GM19452 (cell line): ENCODE data around the gene SSPN.
A peak's percentile ranks its signal among the peaks of the same experiment; 100 is the strongest.

Source experiments
- ATAC-seq: cut with Tn5 transposase; IDR thresholded peaks from one replicate; pipeline ENCODE4 v1.9.1; 2021; ENCODE audit not compliant: unreplicated experiment

Gene SSPN

DNA sequence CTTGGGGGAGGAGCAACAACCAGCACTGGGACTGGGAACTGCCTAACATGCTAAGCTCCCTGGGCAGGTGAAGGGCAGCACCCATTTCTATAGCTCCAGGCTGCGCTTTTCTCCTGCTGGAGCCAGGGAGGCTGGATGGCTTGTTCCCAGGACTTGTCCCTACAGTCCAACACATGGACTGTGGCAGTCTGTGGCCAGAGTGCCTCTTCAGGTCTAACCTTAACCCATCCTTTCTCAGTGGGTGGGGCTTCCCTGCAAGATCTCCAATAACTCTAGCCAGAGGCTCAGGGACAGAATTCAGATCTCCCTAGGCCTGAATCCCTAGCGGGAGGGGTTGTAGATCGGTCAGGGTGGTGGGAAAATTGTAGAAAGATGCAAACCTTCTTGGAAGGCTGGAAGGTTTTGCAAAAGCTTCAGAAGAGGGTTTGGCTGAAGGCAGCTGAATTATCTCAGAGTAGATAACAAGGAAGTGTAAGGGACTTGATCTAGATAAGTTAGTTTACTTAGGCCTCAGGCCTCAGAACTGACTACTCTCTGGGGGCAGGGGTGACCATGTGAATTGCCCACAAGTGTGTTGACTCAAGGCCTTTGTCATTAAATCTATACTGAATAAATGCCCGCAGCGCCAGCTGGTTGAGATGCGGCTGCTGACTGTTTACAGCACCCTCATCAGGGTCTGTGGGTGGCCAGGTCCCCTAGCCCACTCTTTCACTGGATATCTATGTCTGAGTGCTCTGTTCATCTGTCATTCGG is 60.7 kb downstream of the SSPN start:
- no peak for ATAC-seq

DNA sequence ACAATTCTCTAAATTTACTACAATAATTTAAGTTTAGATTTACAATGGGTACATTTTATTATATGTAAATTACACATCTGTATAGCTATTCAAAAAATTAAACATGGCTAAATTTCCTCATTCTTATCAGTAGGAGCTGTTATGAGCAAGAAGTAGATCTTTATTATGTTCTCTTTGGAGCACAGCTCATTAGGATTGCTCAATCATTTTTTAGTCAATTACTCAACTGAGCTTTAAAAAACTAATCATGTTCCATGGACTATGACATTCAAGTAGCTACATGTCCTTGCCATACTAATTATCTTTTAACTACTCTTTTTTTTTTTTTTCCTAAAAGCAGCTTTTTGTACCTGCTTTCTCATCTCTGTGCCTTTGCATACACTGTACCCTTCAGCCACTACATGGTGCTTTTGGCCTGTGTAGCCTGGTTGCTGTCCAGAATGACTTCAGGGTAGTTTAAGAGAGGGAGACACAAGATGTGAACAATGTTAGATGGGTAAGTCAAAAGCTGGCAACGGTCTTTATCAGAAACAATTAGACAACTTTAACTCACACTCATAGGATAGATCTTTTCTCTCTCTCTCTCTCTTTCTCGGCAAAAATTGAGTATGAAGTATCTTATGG is 69.0 kb downstream of the SSPN start:
- no peak for ATAC-seq

DNA sequence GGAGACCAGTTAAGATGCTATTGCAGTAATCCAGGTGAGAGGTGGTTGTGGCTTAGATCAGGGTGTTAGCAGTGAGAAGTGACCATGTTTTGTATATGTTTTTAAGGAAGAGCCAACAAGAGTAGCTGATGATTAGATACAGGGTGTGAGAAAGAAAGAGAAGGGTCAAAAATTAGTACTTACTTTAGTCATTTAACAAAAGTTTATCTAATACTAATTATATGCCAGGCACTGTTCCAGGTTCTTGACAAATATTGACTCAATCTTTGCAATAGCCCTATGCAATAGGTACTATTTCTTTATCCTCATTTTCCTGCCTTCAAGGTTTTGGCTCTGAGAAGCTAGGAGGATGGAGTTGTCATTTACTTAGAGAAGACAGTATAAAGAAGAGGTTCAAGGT is 70.2 kb downstream of the SSPN start:
- no peak for ATAC-seq

DNA sequence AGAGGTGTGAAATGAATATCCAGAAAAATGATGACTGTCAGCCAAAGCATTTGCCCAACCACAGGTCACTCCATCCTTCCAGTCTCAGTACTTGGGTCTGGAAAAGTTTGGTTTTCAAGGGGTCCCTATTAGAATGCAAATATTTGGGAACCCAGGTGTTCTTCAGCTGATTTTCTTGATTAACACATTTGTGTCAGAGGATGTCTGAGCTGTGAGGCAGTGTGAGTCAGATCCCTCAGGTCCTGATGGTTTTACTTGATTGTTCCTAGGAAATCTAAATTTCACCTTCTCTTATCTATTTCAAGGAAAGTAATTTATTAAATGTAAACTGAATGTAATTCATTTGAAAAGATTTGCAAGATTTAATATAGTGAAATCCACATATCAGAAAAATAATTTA is 71.5 kb downstream of the SSPN start:
- ATAC-seq, result no peak

DNA sequence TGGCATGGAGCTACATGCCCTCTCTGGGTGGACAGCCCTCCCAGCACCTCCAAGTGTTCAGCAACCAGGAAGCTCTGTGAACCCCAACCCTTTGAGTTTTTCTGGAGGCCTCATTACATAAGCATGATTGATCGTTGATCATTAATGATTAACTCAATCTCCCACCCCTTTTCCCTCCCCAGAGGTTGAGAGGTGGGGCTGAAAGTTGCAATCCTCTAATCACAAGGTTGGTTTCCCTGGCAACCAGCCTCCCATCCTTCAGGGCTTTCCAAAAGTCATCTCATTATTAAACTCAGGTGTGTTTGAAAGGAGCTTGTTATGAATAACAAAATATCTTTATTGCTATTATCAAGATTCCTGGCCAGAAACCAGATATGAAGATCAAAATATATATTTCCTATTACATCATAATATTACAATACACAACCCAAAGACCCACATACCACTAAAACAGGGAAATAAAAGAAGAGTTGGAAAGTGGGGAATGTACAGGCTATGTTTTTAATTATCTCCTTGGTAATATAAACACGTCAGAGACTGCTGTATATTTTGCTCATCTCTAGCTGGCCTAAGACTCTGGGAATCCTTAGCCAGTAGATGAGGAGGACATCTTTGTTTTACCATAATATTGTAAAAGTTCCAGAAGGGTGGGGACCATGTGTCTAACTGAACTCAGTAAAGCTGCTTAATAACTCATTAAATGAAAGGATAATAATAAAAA is 73.6 kb downstream of the SSPN start:
- ATAC-seq, result no peak

DNA sequence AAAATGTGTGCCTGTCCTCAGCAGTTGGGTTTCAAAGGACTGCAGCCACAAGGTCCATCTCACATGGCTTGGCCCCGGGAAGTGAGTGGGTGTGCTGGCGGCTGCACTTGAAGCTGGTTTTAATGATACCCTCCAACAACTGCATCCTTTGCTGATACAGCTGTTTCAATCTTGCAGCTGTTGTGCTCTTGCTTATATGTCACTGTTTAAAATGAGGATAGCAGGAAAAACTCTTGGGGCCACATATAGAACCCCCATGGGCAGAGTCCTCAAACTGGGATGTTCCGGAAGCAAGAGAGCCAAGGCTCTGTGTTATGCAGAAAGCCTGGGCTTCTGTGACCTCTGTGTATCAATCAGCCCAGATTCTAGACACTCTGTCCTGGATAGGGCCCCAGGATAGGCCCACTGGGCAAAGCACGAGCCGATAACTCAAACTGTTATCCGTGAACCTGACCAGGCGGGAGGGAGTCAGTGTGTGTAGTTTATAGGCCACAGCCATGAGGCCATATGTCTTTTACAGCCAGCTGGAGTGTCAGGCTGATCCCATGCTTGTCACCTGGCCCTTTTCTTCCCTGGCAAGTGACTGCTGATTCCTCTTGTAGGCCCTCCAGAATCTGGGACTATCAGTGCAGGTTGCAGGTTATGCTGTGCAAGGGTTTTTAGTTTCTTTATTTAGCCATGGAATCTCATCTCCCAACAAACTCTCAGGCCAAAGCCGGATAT is 74.3 kb downstream of the SSPN start:
- ATAC-seq, result no peak

DNA sequence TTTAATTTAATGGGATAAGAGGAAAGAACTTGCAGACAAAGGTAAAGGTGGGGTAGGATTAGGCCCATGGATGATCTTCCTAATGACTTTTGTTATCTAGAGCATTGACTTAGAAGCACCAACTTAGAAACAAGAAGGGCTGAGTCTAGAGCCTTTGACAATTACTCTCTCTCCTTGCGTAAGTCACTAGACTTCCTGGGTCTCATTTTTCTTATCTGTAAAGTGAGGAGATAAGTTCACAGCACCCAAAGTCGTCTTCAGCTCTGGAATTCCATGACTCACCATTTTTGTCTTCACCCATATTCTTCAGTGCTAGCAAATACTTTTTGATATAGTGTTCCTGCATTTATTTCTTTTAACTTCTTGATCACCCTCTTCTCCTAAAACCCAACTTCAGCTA is 75.7 kb downstream of the SSPN start:
- no peak for ATAC-seq

DNA sequence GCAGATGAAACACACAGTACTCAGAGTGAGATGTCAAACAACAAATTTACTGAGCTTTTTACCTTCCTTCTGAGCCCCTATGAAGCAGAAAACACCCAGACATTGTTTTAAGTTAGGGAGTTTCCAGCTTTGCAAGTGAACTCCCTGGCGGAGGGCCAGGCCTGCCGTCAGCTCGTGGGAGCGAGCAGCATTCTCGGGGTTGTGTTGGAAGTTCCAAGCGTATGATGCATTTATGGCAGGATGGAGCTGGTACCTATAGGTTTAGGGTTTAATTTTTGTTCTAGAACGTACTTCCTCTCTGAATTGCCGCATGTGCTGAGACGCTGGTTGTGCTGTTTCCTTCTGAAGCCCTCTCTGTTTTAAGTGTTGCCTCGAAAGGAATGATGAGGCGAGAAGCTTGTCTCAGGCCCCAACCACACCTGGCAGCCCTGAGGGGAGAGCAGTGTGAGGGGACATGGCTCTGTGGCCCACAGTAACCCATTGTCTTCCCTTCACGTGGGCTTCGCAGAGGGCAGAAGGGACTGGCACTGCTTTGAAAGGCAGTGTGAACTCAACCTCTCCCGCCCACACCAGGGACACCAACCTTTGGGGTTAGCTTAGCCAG is 76.6 kb downstream of the SSPN start:
- no peak for ATAC-seq

DNA sequence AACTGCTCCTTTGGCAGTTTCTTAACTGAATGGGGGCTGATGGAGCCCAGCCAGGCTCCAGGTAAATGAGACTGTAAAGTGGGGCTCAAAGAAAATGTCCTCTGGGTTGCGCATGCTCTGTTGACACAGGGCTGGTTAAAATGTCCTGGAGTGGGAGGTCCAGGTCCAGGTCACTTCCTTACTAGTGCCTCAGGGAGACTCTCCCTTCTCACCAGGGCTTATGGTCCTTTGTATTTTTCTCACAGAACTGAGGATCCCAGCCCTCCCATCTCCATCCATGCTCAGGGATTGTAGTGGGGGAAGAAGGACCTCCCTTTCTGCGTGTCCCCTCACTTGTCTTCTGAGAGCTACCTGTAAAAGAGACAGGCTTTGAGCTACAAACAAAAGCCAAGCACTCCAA is 77.5 kb downstream of the SSPN start:
- no peak for ATAC-seq

DNA sequence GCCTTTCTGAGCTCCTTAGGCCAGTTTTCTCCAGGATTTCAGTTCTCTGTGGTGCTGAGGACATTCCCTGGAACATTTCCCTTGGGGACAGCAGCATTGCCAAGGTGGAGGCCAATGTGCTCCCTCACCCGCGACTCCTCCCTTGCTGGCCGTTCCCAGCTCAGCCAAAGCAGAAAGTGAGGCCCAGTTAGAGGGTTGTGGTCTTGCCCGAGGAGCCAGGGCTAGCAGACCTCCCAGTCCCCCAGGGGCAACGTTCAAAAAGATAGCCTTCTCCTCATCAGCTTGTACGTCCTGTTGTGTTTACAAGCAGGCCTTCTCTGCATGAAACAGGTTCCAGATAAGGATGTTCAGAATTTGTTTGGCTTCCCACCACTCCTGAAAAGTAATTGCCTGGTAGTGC is 78.4 kb downstream of the SSPN start:
- ATAC-seq, result no peak

DNA sequence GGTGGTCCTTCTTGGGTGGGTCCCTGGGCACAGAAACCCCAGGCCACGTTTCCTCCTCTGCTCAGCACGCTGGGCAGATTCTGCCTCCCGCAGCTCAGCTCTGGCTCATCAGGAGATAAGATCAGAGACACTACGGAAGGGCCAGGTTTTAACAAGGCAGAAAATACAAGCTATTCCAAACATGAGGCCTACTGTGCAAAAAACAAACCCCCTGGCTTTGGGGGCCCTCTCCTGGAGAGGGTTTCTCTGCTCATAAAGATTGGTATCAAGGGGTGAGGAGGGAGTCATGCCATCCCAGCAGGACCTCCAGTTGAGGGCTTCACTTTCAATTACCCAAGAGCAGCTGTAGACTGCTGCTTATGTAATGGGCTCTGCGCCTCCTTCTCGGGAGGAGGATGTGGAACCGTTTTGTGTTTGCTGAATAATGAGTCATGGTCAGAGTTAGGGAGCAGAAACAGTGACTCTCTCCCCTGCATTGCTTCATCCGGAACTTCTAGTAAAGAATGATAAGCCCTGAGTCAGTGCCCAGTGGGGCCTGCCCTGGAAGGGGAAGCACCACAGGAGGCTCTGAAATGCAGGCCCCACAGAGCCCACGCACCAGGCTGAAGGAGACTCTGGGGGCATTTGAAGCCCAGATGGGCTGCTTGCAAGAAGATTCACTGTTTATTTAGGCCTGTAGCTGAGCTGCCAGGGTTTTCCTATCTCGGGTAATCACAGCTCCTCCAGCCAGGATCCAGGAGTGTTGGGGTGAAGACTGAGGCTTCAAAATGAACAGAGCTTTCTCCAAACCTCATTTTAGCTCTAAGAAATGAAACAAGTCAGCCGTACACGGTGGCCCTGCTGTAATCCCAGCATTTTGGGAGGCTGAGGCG is 79.3 kb downstream of the SSPN start:
- peak; percentile 96 for ATAC-seq

DNA sequence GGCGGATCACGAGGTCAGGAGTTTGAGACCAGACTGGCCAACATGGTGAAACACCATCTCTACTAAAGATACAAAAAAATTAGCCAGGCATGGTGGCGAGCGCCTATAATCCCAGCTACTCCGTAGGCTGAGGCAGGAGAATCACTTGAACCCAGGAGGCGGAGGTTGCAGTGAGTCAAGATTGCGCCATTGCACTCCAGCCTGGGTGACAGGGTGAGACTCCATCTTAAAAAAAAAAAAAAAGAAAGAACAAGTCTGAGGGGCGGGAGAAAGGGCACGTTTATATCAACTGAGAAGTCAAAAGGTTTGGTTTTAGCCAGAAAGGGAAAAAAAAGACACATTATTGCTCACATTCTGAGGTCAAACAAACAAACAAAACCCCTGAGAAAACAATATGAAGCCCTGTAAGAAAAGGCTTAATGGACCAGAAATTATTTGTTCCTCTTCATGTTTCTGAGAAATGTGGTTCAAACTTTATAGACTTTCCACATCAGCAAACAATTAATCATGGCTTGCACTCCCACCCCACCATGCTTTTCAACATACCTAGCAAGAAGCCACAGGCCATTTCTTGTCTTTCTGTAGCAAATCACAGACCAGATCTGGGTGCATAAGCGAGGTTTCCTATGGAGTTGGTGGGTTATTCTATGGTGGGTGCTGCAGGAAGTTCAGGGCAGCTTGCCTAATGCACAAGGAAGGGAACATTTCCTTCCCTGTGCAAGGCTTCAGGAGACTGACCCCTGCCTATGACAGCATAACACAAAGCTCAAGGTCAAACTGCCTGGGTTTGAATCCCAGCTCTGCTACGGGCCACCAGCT is 80.1 kb downstream of the SSPN start:
- ATAC-seq, result no peak

DNA sequence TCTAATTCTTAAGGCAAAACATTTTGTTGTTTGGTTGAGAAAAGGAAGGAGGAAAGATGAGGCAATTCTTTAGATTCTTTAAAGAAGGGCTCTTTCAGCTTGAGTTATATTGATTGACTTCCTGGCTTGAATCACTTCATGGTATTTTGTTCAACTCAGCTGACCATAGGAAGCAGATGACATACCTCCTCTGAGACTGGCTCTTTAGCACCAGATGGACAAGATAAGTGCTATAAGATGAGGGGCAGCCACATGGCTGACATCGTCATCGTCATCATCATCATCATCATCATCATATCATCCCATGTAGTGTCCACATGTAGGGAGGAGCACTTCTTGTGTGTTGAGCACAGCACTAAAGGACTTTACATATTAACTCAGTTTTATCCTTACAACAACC is 81.3 kb downstream of the SSPN start:
- ATAC-seq, result no peak

DNA sequence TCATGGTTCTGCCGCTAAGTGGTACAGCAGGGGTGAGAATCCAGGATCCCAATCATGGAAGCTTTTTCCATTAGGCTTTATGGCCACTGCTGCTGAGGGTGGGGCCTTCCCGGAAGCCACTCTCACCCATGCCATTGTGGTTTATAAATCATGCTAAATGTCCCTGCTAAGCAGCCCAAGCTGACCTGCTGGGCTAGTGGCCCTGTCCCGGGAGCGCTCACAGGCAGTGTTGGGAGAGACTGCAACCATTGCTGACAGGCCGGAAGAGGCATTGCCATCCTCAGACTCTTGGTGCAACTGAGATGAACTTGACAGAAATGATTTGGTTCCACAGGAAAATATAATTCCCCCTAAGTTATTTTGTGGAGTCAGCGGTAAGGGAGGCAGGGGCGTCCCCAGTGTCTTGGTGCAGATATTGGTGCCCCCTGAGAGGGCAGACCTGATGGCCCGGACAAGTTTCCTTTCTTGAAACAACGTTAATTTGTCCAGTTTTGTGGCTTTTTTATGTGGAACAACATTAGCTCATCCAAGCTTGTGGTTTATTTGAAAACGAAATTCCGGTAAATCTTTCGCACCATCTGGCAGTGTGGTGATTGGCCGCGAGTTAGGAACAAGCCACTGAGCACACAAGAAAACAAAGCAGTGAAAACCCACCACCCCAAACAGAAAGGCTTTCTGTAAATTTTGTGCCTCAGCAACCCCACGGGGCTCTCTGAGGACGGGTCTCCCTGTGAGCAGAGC is 82.3 kb downstream of the SSPN start:
- ATAC-seq, result no peak

DNA sequence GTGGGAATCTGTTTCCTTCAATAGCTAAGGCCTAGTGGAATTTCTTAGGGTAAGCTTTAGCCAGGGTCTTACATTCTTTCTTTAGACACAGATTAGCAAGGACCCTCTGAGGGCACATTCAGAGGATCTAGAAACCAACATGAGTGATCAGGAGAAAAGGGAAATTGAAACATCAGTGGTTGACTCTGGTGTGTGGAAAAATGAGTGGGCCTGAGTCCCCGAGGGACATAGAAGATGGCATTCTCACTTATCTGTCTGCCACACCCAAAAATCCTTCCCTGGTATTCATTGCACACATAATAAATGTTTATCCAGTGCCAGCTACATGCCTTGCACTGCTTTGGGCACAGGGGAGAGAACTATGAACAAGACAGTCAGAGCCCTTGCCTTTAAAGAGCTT is 82.9 kb downstream of the SSPN start:
- ATAC-seq, result no peak

DNA sequence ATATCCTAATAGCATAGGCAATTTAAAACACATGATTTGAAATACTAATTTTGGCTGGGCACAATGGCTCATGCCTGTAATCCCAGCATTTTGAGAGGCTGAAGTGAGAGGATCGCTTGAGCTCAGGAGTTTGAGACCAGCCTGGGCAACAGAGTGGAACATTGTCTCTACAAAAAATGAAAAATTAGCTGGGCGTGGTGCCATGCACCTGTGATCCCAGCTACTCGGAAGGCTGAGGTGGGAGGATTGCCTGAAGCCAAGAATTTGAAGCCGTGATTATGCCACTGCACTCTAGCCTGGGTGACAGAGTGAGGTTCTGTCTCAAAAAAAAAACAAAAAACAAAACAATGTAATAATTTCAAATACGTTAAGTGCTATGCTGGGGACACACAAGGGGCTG is 83.3 kb downstream of the SSPN start:
- ATAC-seq, result no peak

DNA sequence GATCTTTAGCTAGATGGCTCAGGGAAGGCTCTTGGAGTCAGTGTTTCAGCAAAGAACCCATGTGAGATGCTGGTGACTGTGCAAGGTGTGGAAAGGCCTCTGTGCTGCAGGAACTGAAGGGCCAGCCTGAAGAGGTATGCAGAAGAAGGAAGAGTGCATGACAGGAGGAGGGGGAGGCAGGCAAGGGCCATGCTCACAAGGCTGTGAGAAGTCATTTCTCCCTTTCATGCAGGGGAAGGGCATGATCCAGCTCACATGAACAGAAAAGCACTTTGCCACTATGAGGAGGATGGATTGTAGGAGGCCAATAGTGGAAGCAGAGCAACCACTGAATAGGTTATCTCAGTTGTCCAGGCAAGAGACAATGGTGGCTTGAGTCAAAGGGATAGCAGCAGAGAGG is 83.7 kb downstream of the SSPN start:
- no peak for ATAC-seq

DNA sequence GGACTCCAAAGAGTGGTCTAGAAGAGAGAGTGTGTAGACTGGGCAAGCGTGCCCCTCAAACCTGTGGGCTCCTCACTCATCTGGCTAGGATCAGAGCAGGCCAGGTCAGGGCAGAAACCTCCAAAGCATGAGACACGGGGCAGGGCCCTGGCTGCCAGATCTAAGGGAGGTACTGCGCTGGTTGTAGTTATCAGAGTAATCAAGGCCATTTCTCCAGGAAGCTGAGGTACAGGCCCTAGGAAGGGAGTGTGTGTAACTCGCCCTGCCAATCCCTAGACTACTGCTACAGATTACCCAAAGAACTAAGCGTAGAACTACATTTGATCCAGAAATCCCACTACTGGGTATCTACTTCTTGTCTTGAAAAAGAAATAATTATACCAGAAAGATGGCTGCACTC is 84.5 kb downstream of the SSPN start:
- ATAC-seq, result no peak

DNA sequence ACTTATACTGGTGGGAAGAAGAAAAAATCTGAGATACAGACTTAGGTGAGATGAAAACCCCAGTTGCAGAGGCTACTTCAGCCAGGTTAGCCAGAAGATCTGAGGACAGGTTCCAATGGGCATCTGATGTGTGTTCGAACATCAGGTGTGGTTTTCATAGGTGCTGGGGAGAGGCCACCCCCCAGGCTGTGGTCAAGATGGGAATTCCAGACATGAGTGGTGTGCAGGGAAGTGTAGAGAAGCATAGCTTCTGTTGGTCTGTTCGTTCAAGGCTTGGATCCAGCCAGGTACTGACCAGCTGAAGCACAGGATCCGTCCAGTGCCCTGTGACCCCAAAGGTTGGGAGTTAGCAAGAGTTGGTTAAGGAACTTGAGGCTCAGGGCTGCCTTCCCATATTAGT is 85.5 kb downstream of the SSPN start:
- ATAC-seq, result no peak
